ENCODE measurements around the gene HDAC10.

The HDAC10 gene

GRCh38 chr22:50250555-50251476, at the start of gene HDAC10:
Gene HDAC10, minus strand, starts transcription at chr22:50251265. Its CDS starts 233 bp downstream, at chr22:50251032.
- peak in 1 of 2 experiments; percentile 57 for DNase-seq

- DNase-seq: no peak
Measured at GRCh38 chr22:50300620-50301257, 49.7 kb upstream of the HDAC10 start.

- no peak for DNase-seq
Measured at GRCh38 chr22:50299785-50300619, 48.9 kb upstream of the HDAC10 start.

- DNase-seq: no peak
Measured at GRCh38 chr22:50298937-50299784, 48.1 kb upstream of the HDAC10 start.

- DNase-seq: no peak
Measured at GRCh38 chr22:50298266-50298637, 47.2 kb upstream of the HDAC10 start.

- DNase-seq: no peak
Measured at GRCh38 chr22:50297510-50298265, 46.6 kb upstream of the HDAC10 start.

GRCh38 chr22:50296658-50297490, 45.8 kb upstream of the HDAC10 start:
- DNase-seq: no peak

GRCh38 chr22:50294319-50294656, 43.2 kb upstream of the HDAC10 start:
- DNase-seq: no peak

GRCh38 chr22:50293441-50294318, 42.6 kb upstream of the HDAC10 start:
- no peak for DNase-seq

GRCh38 chr22:50292643-50293440, 41.8 kb upstream of the HDAC10 start:
- DNase-seq: no peak

GRCh38 chr22:50289942-50290630, 39.0 kb upstream of the HDAC10 start:
- DNase-seq: no peak

GRCh38 chr22:50289151-50289941, 38.3 kb upstream of the HDAC10 start:
- DNase-seq: no peak

- no peak for DNase-seq
Measured at GRCh38 chr22:50287731-50288130, 36.7 kb upstream of the HDAC10 start.

- no peak for DNase-seq
Measured at GRCh38 chr22:50286701-50287318, 35.7 kb upstream of the HDAC10 start.

GRCh38 chr22:50286275-50286674, 35.2 kb upstream of the HDAC10 start:
- DNase-seq: no peak

- no peak for DNase-seq
Measured at GRCh38 chr22:50285568-50286229, 34.6 kb upstream of the HDAC10 start.

Measured in NCI-H524 (cell line).